ENCODE results near the gene NPIPB8.
"Not testable (repeated sequence)": the region's sequence is repeated elsewhere in the genome, so short reads cannot be mapped to it uniquely, and the experiment has no call there.

The NPIPB8 gene

GRCh38 chr16:28636093-28636823 lies 1.6 kb upstream of the NPIPB8 start:
- DNase-seq (ENCODE audit: low spot score), result not testable (repeated sequence)

GRCh38 chr16:28638359-28638758 lies 494 bp downstream of the NPIPB8 start:
- DNase-seq (ENCODE audit: low spot score), result not testable (repeated sequence)

- not testable (repeated sequence) for DNase-seq (ENCODE audit: low spot score)
These were observed 2.1 kb downstream of the NPIPB8 start for GRCh38 chr16:28639959-28640358.

- DNase-seq (ENCODE audit: low spot score), result not testable (repeated sequence)
These were observed 28.4 kb downstream of the NPIPB8 start for GRCh38 chr16:28666264-28666663.

- not testable (repeated sequence) for DNase-seq (ENCODE audit: low spot score)
These were observed 29.6 kb downstream of the NPIPB8 start for GRCh38 chr16:28667480-28667879.

GRCh38 chr16:28668199-28668598 lies 30.3 kb downstream of the NPIPB8 start:
- DNase-seq (ENCODE audit: low spot score), result not testable (repeated sequence)

GRCh38 chr16:28688327-28688952 lies 50.6 kb downstream of the NPIPB8 start:
- DNase-seq (ENCODE audit: low spot score), result not testable (repeated sequence)

- DNase-seq (ENCODE audit: low spot score), result not testable (repeated sequence)
These were observed 51.6 kb downstream of the NPIPB8 start for GRCh38 chr16:28689425-28689824.

GRCh38 chr16:28691722-28692121 lies 53.9 kb downstream of the NPIPB8 start:
- not testable (repeated sequence) for DNase-seq (ENCODE audit: low spot score)

GRCh38 chr16:28693257-28693950 lies 55.5 kb downstream of the NPIPB8 start:
- not testable (repeated sequence) for DNase-seq (ENCODE audit: low spot score)

GRCh38 chr16:28699792-28700191 lies 61.9 kb downstream of the NPIPB8 start:
- not testable (repeated sequence) for DNase-seq (ENCODE audit: low spot score)

GRCh38 chr16:28700349-28700748 lies 62.5 kb downstream of the NPIPB8 start:
- not testable (repeated sequence) for DNase-seq (ENCODE audit: low spot score)

- DNase-seq (ENCODE audit: low spot score), result not testable (repeated sequence)
These were observed 63.5 kb downstream of the NPIPB8 start for GRCh38 chr16:28701384-28701783.

- DNase-seq (ENCODE audit: low spot score), result not testable (repeated sequence)
These were observed 66.4 kb downstream of the NPIPB8 start for GRCh38 chr16:28704246-28704645.
